Neural cell (in vitro differentiated cells): ENCODE measurements around the gene LSM14B. TPM values are rescaled to one million over a fixed set of nuclear protein-coding genes. Genes with fewer than 3 reads are reported as not detected.

Experiments
- H2AFZ ChIP-seq: fragments of 200-600, 300-800 bp; sonication (generic), shearing (Covaris generic); 2 replicates; pipeline ENCODE4 v1.6.0; 2014; ENCODE audit warnings: low read depth, mild to moderate bottlenecking, antibody characterized with exemption, low read length, moderate library complexity
- H3F3A ChIP-seq: fragments of 200-600 bp; shearing (Covaris generic); 2 replicates; pipeline ENCODE4 v1.6.1; 2016; ENCODE audit warnings: mild to moderate bottlenecking, moderate library complexity, mixed read lengths, antibody characterized with exemption, low read length; ENCODE audit not compliant: insufficient read depth, poor library complexity, severe bottlenecking
- H3K27ac ChIP-seq: fragments of 200-600, 300-800 bp; sonication (generic), shearing (Covaris generic); 2 replicates; pipeline ENCODE4 v1.5.1; 2014; ENCODE audit warnings: mild to moderate bottlenecking, low read length, moderate library complexity
- H3K27me3 ChIP-seq: fragments of 300-800, 200-600 bp; sonication (generic), shearing (Covaris generic); 2 replicates; pipeline ENCODE4 v1.6.0; 2014; ENCODE audit warnings: mild to moderate bottlenecking, low read depth, low read length, moderate library complexity; ENCODE audit not compliant: insufficient read depth
- H3K36me3 ChIP-seq: fragments of 300-800, 200-600 bp; sonication (generic), shearing (Covaris generic); 2 replicates; pipeline ENCODE4 v1.5.1; 2014; ENCODE audit warnings: mild to moderate bottlenecking, antibody characterized with exemption, low read length, moderate library complexity; ENCODE audit not compliant: insufficient read depth
- H3K4me2 ChIP-seq: fragments of 300-800, 200-600 bp; sonication (generic), shearing (Covaris generic); 2 replicates; pipeline ENCODE4 v1.6.0; 2014; ENCODE audit warnings: mild to moderate bottlenecking, low read length
- H3K4me3 ChIP-seq: fragments of 300-800, 200-600 bp; sonication (generic), shearing (Covaris generic); 2 replicates; pipeline ENCODE4 v1.5.1; 2014; ENCODE audit warnings: mild to moderate bottlenecking, low read length, moderate library complexity
- H3K79me2 ChIP-seq: fragments of 200-600 bp; shearing (Covaris generic); replicated peaks from 2 replicates; pipeline ENCODE4 v1.6.0; 2014; ENCODE audit warnings: mild to moderate bottlenecking, low read length, moderate library complexity; ENCODE audit not compliant: insufficient read depth
- H3K9ac ChIP-seq: fragments of 300-800, 200-600 bp; sonication (generic), shearing (Covaris generic); 2 replicates; pipeline ENCODE4 v1.6.1; 2016; ENCODE audit warnings: mild to moderate bottlenecking, low read length, mixed read lengths
- H3K9me2 ChIP-seq: fragments of 200-600 bp; shearing (Covaris generic); 2 replicates; pipeline ENCODE4 v1.6.1; 2016; ENCODE audit warnings: mild to moderate bottlenecking, low read length, mixed read lengths; ENCODE audit not compliant: insufficient read depth
- H3K9me3 ChIP-seq: fragments of 200-600, 300-800 bp; sonication (generic), shearing (Covaris generic); 2 replicates; pipeline ENCODE4 v1.6.1; 2016; ENCODE audit warnings: mild to moderate bottlenecking, mixed run types, low read length, moderate library complexity, mixed read lengths
- H4K20me1 ChIP-seq: fragments of 200-600 bp; shearing (Covaris generic); 2 replicates; pipeline ENCODE4 v1.6.1; 2016; ENCODE audit warnings: mild to moderate bottlenecking, mixed run types; ENCODE audit not compliant: insufficient read depth
- EP300 ChIP-seq: fragments of 450-650 bp; conservative IDR thresholded peaks from 2 replicates; pipeline ENCODE4 v1.6.1; 2014; ENCODE audit warnings: antibody characterized with exemption, mild to moderate bottlenecking, moderate library complexity; ENCODE audit not compliant: poor library complexity, severe bottlenecking
- EZH2 ChIP-seq: fragments of 200-600, 300-800 bp; shearing (Covaris generic), sonication (generic); IDR thresholded peaks from 2 replicates; pipeline ENCODE4 v1.6.1; 2014; ENCODE audit warnings: antibody characterized with exemption, low read length, borderline replicate concordance, mild to moderate bottlenecking; ENCODE audit not compliant: insufficient read depth, poor library complexity, severe bottlenecking
- POLR2AphosphoS5 ChIP-seq: IDR thresholded peaks from 2 replicates; pipeline ENCODE4 v1.6.1; 2012
- RAD21 ChIP-seq: fragments of 450-650 bp; conservative IDR thresholded peaks from 2 replicates; pipeline ENCODE4 v1.6.1; 2014; ENCODE audit warnings: antibody characterized with exemption, mild to moderate bottlenecking, moderate library complexity
- TAF1 ChIP-seq: IDR thresholded peaks from 2 replicates; pipeline ENCODE4 v1.6.1; 2012; ENCODE audit warnings: low read depth
- polyA plus RNA-seq: library from polyadenylated mRNA; depleted of rRNA; stranded (reverse); fragments of >200 nt; gene quantifications from 2 replicates; pipeline ENCODE4 v1.2.3, GENCODE V29; 2014
- TF ChIP-seq, protein P1 (sequence below): IDR thresholded peaks from 2 replicates; pipeline ENCODE4 v1.6.1; 2012; ENCODE audit warnings: borderline replicate concordance
- TF ChIP-seq, protein P2 (sequence below): fragments of 450-650 bp; IDR thresholded peaks from 2 replicates; pipeline ENCODE4 v1.5.1; 2014; ENCODE audit warnings: antibody characterized with exemption, mild to moderate bottlenecking, moderate library complexity; ENCODE audit not compliant: poor library complexity, severe bottlenecking

The LSM14B gene
- polyA plus RNA-seq, 1 donor from 2014 or later, result 213 TPM

DNA sequence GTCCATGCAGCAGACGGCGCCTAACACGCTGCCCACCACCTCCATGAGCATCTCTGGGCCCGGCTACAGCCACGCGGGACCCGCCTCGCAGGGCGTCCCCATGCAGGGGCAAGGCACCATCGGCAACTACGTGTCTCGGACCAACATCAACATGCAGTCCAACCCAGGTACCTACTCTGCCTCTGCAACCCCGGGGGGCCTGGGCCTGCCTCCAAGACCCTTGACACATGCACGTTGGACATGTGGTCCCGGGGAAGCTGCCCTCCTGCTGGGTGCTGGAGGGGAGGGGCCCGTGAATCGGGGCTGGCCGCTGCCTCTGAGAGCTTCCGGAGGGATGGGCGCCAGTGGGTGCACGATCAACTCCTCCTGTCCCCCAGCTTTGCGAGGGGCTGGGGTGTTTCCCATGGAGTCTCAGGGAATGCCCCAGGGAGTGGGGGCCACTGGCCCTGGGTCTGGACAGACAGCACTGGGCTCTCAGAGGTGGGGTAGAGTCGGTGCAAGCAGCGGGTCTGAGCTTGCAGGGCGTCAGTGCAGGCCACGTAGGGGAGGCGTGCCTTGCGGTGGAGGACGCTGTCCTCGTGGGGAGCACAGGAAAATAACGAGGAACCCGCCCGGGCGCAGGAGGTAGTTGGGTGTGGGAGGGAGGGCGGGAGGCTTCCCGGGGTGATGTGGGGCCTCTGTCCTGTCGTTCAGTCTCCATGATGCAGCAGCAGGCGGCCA is 40.6 kb downstream of the LSM14B start:
- no peaks in the 10 kb centered on the region for H3K36me3 ChIP-seq

DNA sequence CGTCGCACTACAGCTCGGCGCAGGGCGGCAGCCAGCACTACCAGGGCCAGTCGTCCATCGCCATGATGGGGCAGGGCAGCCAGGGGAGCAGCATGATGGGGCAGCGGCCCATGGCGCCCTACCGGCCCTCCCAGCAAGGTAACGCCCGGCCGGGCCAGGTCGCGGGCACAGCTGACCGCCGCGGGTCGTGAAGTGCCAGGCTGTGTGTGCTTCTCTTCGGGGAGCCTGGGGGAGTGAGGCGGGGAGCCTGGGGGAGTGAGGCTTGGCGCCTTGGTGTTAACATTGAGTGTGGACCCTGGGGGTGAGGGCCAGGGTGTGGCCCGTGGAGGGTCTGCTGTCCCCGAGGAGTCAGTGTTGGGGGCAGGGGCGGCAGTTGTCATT is 41.2 kb downstream of the LSM14B start:
- Histone ChIP-seq H3K27me3 (no peaks in the 10 kb centered on the region), H3K4me2 (no peak overlapping the region), H3K27ac (no peak overlapping the region), H3K36me3 (no peaks in the 10 kb centered on the region), H3K79me2 (peaks cover 1% of the 10 kb centered on the region), H4K20me1 (no peaks in the 10 kb centered on the region), H2AFZ (no peak overlapping the region), H3K9ac (no peak overlapping the region), H3K9me2 (no peaks in the 10 kb centered on the region), H3F3A (no peaks in the 10 kb centered on the region), H3K9me3 (no peaks in the 10 kb centered on the region), H3K4me3 (no peak overlapping the region)
- no peak for TF ChIP-seq EP300
- no peak for TF ChIP-seq POLR2AphosphoS5
- TF ChIP-seq EZH2, result no peak
- TF ChIP-seq, protein P1, sequence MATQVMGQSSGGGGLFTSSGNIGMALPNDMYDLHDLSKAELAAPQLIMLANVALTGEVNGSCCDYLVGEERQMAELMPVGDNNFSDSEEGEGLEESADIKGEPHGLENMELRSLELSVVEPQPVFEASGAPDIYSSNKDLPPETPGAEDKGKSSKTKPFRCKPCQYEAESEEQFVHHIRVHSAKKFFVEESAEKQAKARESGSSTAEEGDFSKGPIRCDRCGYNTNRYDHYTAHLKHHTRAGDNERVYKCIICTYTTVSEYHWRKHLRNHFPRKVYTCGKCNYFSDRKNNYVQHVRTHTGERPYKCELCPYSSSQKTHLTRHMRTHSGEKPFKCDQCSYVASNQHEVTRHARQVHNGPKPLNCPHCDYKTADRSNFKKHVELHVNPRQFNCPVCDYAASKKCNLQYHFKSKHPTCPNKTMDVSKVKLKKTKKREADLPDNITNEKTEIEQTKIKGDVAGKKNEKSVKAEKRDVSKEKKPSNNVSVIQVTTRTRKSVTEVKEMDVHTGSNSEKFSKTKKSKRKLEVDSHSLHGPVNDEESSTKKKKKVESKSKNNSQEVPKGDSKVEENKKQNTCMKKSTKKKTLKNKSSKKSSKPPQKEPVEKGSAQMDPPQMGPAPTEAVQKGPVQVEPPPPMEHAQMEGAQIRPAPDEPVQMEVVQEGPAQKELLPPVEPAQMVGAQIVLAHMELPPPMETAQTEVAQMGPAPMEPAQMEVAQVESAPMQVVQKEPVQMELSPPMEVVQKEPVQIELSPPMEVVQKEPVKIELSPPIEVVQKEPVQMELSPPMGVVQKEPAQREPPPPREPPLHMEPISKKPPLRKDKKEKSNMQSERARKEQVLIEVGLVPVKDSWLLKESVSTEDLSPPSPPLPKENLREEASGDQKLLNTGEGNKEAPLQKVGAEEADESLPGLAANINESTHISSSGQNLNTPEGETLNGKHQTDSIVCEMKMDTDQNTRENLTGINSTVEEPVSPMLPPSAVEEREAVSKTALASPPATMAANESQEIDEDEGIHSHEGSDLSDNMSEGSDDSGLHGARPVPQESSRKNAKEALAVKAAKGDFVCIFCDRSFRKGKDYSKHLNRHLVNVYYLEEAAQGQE, result no peak

More for the DNA sequence above, 40.6 kb downstream of the LSM14B start:
- no peak overlapping the region for H3K9ac ChIP-seq
- H3F3A ChIP-seq, result no peaks in the 10 kb centered on the region
- H2AFZ ChIP-seq, result no peak overlapping the region
- no peaks in the 10 kb centered on the region for H3K9me3 ChIP-seq
- no peak overlapping the region for H3K27ac ChIP-seq
- H3K79me2 ChIP-seq, result peaks cover 4% of the 10 kb centered on the region
- H4K20me1 ChIP-seq, result no peaks in the 10 kb centered on the region
- no peak overlapping the region for H3K4me2 ChIP-seq
- no peaks in the 10 kb centered on the region for H3K9me2 ChIP-seq
- H3K4me3 ChIP-seq, result no peak overlapping the region
- TF ChIP-seq, protein P2, sequence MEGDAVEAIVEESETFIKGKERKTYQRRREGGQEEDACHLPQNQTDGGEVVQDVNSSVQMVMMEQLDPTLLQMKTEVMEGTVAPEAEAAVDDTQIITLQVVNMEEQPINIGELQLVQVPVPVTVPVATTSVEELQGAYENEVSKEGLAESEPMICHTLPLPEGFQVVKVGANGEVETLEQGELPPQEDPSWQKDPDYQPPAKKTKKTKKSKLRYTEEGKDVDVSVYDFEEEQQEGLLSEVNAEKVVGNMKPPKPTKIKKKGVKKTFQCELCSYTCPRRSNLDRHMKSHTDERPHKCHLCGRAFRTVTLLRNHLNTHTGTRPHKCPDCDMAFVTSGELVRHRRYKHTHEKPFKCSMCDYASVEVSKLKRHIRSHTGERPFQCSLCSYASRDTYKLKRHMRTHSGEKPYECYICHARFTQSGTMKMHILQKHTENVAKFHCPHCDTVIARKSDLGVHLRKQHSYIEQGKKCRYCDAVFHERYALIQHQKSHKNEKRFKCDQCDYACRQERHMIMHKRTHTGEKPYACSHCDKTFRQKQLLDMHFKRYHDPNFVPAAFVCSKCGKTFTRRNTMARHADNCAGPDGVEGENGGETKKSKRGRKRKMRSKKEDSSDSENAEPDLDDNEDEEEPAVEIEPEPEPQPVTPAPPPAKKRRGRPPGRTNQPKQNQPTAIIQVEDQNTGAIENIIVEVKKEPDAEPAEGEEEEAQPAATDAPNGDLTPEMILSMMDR, result no peak
- TF ChIP-seq RAD21 (no peak), TAF1 (no peak)
- TF ChIP-seq, protein P1, result no peak
- no peaks in the 10 kb centered on the region for H3K27me3 ChIP-seq
